Measurements from ENCODE around the gene HOXB6.

Gene HOXB6

DNA sequence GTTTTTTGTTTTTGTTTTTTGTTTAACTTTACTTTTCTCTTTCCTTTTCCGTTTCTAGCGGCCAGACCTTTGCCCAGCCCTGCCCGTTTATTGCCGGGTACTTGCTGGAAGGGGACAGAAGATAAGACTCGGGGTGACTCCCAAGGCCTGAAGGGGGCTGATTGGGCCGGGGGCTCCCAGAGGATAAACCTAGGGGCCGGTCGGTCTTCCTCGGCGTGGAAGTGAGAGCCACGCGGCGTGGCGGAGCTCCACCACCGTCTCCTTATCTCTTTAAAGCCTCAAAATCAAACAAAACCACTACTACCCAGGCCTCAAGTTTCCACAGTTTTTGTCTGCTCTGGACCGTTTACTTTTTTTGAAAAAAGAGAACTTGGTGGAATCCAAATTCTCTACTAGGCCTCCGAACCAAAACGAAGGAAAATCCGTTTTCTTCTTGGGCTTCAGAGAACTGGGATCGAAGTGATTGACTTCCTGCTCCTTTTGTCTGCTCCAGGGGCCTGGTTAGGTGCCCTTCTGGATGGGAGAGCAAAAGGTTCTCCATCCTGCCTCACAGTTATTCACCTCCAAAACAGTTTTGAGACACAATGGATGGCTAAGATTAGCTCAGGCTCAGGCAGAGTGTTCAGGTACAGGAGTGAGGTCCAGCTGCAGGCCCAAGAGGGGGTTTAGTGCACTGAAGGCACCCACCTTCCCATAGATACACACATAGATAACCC, 29.9 kb upstream of the HOXB6 start:
- no peak for DNase-seq

DNA sequence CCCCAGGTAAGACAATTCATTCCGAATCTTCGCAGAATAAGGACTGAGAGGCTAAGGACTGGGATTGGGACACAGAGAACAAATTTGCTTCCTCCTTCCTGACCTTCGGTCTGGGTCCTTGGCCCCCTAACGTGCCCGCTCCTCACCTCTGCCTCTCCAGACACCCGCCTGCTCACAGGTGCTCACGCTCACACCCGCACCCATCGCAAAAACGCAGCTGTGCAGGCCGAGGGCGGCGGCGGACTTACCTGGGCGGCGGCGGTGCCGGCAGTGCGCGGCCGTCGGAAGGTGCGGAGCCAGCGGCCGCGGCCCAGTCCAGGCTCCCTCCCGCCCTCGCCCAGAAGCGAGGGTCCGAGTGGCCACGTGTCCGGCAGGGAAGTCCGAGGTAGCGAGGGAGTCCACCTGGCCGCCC, 28.5 kb upstream of the HOXB6 start:
- no peak for DNase-seq

DNA sequence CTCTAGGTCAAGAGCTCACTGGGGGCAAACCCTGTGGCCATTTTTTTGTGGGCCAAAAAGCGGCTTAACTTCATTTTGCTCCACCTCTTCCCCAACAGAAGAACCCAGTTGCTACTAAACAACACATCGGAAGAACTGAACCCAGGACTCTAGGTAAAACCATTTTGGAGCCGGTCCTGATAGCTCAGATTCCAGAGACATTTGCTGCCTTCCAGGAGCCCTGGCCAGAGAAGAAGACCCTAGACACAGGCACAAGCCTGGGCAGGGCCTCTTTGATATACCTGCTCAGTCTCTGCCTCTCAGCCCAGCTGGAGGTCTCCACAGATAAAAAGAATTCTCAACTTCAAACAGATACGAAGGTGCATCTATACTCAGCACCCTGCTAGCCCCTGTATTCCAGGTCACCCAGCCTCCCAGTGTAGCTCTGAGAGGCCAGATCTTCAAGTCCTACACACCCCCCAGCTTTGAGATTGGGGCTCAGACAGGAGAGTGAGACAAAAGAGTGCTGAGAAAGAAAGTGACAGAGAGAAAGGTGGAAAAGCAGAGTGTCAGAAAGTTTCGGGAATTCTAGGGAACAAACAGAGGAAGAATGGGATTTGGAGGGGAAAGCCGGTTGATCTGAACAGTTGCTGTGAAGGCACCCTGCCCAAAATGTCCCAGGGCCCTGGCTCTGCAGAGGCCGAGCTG, 27.9 kb upstream of the HOXB6 start:
- no peak for DNase-seq

DNA sequence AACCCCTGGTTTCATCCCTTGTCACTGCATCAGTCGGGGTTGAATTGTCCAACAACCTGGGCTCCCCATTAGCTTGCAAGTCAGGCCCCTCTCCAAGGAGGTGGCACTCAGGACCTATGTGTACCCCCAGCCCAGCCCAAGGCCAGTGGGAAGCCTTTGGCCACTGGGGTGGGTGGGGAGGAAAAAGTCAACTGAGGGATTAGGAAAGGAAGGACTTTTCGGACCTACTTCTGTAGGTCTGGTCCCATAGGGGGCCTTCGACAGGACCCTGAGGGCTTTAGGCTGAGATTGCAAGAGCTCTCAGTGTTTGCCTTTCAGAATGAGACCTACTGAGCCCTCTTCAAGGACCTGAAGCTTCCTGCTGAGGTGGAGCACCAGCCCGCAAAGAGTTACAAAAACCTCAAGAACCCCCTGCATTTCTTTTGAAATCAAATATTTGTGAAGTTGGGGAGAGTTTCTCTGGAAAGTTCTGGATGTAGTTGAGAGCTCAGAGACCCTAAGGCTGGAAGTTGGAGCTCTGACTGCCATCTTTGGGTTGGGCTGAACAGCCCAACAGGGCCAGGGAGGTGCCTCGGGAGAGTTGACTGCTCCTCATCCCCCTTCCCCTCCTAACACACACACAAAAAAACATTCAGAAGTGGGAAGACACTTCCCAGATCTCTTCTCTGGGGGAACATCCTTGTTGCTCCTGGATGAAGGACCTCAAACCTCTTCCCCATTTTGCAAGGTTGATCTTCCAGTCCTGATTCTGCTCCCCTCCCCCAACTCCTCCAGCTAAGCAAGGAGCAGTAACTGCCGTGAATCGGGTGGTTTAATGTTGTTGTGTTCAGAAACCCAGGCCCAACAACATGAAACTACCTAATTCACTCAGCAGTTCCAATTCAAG, 27.1 kb upstream of the HOXB6 start:
- no peak for DNase-seq

DNA sequence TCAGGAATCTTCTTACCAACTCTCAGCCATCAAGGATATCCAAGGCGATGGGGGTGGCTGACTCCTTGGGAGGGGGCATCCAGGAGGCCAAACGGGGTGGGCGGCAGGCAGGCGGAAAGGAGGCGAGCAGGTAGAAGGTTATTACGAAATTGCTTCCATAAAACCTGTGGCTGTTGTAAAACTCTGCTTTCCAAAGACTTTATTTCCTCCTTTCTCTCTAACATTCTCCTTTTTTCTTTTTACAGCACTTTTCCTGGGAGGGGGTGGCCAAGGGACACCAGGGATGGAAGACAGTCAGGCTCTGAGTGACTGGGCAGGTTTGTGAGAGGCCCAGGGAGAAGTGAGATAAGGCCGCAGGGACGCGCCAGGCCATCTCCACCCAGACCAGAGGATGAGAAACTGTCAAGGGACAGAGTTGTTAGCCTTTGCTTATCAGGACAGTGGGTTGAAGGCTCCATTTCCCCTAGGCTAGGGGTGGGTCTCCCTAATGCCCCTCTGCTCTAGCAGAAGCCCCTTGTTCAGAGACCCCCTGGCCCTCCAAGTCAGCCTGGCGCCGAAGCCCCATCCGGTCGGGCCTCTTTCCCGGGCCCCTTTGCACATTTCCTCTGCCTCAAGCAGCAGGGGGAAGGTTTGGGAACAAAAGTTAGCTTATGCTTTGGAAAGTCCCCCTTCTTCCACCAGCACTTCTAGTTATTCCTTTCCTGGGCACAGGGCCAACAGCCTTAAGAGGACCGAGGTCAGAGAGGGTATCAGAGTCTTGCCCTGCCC, 26.3 kb upstream of the HOXB6 start:
- no peak for DNase-seq

DNA sequence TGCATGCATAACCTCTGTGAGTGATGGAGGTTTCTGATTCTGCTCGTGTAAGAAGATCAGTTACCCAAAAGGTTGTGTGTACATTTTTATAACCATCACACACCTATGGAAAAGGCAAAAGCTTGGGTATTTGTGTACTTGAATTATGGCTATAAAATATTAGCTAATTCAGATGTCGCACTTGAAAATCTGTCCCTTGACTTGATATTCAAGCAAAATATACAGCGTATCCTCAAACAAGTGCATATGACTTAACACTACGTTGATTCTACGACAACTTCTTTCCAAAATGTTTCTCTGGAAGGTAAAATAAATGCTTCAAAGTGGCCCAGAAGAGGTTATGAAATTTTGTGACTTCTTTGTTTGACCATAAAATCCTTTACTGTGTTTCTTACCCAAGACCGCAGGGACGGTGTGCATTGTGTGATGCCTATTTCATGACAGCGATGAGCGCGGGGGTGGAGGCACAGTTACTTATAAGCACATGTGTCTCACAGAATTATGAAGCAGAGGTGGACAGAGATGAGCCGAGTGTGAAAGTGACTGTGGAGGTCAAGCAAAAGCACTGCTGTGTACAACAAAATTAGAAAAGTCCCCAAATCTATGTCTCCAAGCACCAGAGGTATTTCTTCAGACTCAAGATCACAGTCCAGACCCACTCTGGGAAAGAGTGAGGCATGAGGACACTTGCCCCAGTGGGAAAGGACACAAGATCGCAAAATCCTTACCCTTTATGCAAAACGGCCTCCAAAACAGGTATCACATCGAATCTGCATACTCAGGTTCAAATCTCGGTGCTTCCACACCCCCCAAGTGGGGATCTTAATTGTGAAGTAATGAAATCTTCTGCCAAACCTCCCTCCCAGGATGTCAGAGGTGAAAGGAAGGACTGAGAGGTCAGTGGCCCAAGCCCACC, 25.5 kb upstream of the HOXB6 start:
- DNase-seq, result no peak

DNA sequence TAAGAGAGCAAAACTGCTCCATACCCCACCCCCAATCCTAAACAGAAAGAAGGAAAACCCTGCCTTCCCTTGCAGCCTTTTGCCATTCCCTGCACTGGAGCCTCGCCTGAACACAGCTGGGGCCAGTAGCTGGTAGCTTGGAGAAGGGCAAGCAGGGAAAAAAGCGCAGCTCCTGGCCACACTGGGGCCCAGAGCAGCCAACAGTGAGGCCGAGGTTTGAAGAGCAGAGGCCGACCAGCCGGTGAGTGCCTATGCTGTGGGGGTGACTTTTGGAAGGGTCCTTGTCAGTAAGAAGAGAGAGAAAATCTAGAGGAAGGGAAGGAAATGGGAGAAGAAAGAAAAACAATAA, 24.6 kb upstream of the HOXB6 start:
- no peak for DNase-seq

DNA sequence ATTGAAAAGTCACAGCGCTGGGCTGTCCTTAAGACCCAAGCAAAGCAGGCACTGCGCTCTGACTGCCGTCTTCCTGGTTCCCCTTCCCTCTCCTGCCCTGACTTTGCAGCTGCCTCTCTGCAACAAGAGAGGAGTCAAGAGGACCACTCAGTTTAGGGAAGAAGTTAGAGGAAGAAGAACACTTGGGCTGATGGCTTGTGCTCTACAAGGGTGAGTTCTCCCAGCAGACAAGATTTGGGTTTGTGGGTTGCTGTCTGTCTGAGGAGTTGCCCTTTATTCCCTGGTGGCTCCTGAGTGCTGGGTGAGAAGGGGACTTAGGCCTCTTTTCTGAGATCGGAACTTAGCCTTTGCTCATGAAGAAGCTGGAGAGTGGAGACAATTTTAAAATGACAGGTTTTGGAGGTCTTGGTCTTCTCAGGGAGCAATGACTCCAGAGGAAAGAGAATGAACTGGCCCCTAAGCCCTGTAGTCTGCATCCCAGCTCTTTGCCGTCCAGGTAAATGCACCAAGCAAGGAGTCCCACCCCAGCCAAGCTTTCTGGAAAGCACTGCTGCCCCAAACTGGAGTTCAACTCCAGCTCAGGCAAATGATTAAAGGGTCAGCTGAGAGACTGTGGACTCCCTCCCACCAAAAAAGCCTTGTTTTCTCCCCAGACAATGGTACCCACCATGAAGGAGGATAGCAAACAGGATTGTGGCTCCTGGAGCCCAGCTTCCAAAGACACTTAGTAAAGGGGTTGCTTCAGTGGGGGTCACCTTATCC, 24.0 kb upstream of the HOXB6 start:
- DNase-seq, result no peak

DNA sequence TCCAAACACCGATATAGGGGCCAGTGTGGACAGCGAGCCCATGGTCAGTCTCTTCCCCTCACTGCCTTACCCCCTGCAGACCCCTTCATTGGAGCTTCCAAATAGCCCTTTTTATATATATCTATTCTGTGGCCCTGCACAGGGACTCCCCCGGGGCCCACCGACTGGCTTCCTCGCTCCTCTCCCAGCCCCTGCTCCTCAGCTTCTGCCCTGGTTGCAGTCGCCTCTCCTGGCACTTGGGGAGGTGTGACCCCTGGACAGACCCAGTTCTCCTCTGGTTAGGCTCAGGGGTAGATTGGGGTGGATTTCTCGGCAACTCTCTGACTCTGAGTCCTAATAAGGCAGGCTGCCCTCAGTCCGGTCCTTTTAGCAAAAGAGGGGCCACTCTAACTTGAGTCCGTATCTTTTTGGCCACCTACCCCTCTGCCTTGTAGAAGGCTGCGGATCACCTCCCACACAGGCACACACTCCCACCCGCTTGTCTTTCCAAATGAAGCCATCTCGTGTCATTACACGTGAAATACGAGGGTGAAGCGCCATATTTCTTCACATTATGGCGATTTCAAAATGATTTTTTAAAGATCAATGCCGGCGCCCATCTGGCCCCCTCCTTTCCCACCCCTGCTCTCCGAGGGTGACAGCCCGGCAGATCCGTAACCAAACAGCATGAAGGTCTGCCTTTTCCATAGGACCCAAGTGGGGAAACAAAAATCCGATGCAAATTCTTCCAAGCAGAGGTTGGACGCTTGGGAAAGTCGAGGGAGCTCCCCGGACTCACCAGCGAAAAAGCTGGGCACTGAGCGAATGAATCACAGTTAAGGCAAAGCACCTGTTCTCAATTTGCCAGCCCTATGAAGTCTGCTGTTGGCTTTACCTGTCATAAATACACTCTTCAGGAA, 23.1 kb upstream of the HOXB6 start:
- no peak for DNase-seq

DNA sequence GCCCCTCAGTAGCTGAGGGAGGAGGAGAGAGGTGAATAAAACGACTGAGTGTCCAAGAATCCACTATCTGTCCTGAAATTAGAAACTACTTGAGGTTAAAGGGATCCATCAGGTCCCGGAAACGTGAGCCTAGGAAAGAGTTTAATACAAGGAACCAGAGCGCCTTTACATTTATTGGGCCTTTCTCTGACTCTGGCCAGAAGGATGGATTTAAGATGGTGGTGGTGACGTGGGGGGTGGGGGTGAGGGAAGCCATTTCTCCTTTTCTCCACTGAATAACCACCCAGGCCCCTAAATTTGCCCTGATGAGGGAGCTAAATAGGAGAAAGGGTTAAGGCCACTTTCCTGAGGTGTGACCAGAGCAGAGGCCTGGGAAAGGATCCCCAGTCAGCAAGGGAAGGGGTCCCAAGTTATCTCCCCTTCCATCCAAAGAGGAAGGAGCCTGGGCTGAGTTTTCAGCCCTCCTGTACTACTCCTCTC, 22.4 kb upstream of the HOXB6 start:
- no peak for DNase-seq

DNA sequence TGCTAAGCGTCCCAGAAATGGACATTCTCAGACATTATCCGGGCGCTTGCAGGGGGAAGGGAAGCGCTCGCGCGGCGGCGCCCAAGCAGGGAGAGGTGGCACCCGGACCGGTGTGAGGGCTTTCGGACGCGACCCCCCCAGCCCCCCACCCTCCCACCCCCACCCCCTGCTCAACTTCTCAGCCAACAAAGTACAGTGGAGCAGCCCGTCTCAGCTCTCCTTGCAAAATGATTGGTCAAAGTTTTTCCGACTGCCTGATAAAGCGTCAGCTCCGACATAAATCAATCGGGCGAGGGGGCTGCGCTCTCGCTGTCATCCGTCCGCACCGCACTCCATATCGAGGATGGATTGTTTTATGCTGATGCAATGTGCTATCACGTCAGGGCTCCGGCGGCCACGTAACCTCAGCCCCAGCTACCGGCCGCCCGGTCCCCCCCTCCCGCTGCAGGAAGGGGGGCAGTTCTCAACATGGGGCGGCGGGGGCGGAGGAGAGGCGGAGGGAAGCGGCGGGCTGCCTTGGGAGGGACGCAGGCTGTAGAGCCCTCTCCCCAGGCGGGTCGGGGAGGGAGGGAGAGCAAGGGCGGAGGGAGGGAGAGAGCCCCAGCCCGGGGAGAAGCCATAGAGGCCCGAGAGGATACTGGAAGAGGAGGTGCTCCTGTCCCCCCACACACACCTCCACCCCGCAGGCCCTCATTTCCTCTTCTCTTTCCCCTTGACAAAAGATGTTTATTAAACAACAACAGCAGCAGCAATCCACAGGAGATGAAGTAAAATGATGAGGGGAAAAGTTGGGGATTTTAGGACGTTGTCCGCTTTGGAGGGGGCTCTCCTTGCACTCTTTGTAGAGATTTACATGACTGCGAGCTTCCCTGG, 21.7 kb upstream of the HOXB6 start, which contains the start of gene HOXB9:
Gene HOXB9 (minus strand): TSS at position 114 of the 873 bp plus-strand sequence. CDS start 89 bp downstream, at position 25.
- DNase-seq, result peak; percentile 70

DNA sequence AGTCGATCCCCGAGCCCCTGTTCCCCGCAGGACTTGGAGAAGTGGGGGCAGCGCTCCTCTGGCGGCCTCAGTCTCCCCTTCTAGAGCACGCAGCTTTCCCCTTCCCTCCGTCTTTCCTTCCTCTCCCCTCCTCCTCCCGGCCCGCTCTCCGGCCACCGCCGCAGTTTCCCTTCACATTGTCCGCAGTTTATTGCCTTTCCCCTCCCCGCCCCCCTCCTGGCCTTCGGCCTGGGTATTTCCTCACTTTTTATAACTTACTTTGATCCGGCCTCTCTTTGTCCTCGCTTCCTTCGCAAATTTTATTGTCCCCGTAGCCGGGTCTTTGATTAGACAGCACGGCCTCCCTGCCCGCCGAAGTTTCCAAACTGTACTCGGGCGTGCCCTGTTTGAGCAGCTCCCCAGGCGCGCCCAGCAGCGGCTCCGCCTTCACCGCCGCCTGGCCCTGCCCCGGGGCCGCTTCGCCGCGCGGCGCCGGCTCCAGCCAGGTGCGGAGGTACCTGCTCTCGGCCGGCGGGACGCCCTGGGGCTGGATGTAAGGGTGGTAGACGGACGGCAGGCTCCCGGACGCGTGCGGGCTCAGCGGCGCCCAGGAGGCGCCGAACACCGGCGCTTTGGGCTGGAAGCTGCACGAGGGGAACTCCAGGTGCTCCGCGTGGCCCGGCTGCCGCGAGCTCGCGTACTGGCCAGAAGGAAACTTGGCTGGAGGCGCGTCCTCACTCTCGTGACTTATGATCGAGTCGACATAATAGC, 20.9 kb upstream of the HOXB6 start:
- DNase-seq, result no peak

DNA sequence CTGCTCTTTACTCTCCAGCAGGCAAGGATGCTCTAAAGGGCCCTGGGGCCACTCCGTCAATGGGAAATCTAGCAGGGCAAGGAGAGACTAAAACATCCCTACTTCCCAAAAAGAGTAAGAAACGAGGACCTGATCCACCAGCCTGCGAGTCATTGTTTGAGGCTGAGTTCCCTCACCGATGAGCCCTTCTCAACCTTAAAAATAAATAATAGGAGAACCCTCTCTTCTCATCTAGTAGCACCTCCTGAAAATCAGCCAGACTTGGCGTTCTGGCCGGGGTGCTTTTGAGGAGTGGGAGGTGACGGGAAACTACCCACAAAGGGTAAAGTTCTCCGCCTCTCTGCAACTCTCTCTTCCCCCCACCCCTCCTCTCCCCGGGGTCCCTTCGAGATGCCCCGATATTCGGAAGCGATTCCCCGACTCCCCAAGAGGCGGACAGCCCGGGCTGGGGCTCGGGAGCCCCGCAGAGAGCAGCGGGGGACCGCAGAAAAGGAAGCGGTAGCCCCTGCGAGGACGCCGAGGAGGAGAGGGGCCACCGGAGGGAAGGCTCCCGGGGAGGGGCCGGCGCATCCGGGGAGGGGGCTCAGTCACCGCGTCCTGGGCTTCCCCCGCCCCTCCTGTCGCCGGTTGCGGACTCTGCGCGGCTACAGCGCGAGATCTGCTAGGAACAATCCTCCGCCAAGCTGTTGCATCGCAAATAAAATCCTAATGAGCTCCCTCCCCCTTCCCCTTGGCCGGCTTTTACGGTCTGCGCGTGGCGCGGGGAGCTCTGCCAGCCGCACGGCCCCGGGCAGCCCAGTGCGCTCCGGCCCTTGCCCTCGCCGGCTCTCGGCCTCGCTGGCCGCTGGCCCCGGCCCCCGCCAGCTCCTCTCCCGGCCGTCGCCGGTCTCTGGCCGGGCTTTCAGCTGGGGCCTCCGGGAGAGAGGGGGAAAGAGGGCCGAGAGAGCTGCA, 20.0 kb upstream of the HOXB6 start:
- no peak for DNase-seq

DNA sequence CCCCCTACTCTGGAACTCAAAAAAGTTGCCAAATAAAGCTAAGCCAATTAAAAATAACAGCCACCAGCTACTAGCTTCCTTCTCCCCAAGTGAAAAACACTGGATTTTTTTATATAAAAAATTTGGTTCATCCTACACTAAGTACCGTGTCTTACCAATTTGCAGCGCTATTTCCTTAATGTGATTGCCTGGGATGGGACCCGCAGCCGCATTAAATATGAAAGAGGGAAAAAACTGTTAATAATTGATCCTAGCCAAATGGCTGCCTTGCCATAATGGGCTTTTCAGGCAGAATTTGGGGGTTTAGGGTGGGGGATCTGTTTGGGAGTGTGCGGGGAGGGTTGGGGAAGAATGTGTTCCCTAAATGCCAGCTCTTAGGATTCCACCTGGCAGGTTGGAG, 19.3 kb upstream of the HOXB6 start:
- DNase-seq, result no peak

DNA sequence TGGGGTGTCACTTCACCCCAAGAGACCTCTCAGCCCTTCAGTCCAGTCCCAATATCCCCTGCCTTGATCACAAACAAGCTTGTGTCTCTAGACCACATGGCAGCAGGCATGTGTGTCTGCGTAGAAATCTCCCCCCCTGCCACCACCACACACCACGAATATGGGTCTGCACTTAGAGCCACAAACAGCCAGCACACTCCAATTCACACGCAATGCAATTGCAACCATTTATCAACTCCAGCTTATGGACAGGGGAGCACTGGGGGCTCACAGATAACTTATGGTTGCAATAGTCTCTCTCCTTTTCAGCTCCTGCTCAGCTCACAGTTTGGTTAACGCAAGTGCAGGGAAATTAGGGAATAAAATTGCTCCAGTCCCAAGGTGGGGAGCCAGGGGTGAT, 18.8 kb upstream of the HOXB6 start:
- DNase-seq, result no peak

DNA sequence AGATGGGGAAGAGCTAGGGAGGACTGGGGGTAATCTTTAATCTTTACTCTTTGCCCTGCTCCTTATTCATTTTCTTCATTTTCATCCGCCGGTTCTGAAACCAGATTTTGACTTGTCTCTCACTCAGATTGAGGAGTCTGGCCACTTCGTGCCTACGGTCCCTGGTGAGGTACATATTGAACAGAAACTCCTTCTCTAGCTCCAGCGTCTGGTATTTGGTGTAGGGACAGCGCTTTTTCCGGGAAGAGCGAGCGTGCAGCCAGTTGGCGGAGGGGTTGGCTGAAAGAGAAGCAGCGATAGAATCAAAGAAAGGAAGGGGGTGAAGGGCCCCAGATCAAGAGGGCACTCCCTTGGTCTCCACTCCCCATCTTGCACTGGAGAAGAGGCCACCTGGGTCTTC, 18.1 kb upstream of the HOXB6 start:
- DNase-seq, result no peak
